SH-SY5Y (cell line): ENCODE results near the gene DSP.

Experiments used
- GATA2 ChIP-seq: IDR thresholded peaks from 2 replicates; pipeline ENCODE4 v1.6.1; 2011; ENCODE audit warnings: mild to moderate bottlenecking, low read depth, low read length
- GATA3 ChIP-seq: IDR thresholded peaks from 2 replicates; pipeline ENCODE4 v1.6.1; 2011; ENCODE audit warnings: low read depth, mild to moderate bottlenecking, low read length, moderate library complexity

DNA sequence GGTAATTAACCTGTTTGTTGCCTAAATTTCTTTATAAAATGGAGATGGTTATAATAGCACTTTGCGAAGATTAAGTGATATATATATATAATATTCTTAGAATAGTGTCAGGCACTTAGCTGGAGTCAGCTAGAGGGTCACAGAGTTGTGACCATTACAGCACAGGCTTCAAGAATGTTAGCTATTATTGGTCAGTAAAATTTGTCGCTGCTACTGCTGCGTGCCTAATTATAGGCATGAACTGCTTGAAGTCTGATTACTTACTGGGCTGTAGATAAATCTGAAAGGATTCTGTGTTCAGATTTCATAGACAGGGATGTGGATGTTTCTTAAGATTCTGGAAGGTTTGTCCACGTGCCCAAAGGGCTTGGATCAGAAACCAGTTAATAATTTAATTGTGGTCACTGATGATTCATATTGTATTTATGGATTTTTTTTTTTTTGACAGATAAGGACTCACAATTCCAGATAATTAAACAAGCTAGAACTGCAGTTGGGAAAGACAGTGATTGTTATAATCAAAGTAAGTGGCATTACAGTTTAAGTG, 53.2 kb downstream of the DSP start:
- no peak for TF ChIP-seq GATA3
- TF ChIP-seq GATA2 = no peak
